Activated T-cell treated with anti-CD3 and anti-CD28 coated beads, Interleukin-2, amount 50 U/mL, for 4 hours (primary cell): ENCODE results near the gene PSMC6. TPM values are rescaled to one million over a fixed set of nuclear protein-coding genes. Genes with fewer than 3 reads are reported as not detected.

Experiments used
- total RNA-seq, 3 donors: library from RNA; stranded (reverse); gene quantifications; one replicate each; pipeline ENCODE4 v1.2.1, GENCODE V29; 2021

The PSMC6 gene
- total RNA-seq, 3 donors from 2014 or later: 149 to 177 (median 162) TPM

Other genes with a start within 250 kb of the PSMC6 start
- 1 to 10 TPM; 1.5 to 2.7 (median 2.4) TPM for gene TXNDC16, start 154.7 kb upstream of the PSMC6 start, total RNA-seq
- under 1 TPM in 2 of 3 donors, not detected in 1; 0.11 to 0.13 TPM for gene GPR137C, start 154.4 kb upstream of the PSMC6 start, total RNA-seq
- 100 to 1,000 TPM; 109 to 115 (median 112) TPM for gene ERO1A, start 11.6 kb upstream of the PSMC6 start, total RNA-seq
- gene STYX, start 23.0 kb downstream of the PSMC6 start, total RNA-seq: 10 to 100 TPM; 18.5 to 18.9 (median 18.6) TPM
- 10 to 100 TPM; 32.3 to 37.4 (median 32.5) TPM for gene GNPNAT1, start 84.4 kb downstream of the PSMC6 start, total RNA-seq
- gene FERMT2, start 243.8 kb downstream of the PSMC6 start, total RNA-seq: 1 to 10 TPM in 2 of 3 donors, under 1 TPM in 1; 0.94 to 1.9 (median 1.6) TPM